HG03139 (cell line): ENCODE data around the gene ABCC5.

ENCODE experiments used
- ATAC-seq: cut with Tn5 transposase; IDR thresholded peaks from one replicate; pipeline ENCODE4 v1.9.1; 2021; ENCODE audit not compliant: unreplicated experiment

ABCC5 gene

DNA sequence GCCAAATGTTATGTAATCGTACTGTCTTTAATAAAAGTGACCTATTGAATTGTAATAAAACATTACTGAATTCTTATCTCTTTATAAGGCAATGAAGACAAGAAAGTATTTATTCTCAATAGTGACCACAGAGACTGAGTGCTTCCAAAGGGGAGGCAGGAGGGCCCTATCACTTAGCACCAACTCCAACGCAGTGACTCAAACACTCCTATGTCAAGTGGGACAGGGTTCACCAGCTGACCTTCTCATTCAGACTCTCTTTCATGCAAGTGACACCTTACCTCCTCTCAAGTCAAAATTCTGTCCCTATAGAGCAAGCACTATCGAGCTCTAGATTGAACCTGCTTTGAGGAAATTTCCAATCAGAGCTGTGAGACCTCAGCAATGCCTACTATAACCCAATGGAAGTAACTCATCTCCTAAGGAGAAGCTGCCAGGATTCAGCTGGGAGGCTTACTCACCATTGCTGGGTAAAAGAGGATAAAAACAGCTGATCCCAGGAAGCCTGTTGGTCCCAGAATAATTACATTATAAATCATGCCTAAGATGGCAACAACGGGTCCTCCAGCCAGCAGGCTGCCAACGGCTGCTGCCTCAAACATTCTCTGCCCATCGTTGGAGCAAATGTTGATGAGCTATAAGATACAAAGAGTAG lies 35.6 kb downstream of the ABCC5 start:
- ATAC-seq = no peak

DNA sequence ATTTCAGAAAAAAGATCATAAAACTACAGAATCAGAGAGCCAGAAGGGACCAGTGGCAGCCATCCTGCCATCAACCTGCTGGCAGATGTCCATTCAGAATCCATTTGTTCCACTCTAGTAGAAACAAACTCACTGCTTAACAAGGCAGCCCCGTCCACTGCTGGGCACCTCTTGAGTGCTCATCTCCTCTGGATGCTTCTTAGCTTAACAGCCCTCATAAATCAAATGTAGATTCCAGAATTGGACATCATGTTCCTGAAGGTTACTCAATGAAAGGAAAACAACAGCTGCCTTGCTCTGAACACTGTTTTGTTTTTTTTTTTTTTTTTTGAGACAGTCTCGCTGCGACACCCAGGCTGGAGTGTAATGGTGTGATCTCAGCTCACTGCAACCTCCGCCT lies 37.3 kb downstream of the ABCC5 start:
- no peak for ATAC-seq

DNA sequence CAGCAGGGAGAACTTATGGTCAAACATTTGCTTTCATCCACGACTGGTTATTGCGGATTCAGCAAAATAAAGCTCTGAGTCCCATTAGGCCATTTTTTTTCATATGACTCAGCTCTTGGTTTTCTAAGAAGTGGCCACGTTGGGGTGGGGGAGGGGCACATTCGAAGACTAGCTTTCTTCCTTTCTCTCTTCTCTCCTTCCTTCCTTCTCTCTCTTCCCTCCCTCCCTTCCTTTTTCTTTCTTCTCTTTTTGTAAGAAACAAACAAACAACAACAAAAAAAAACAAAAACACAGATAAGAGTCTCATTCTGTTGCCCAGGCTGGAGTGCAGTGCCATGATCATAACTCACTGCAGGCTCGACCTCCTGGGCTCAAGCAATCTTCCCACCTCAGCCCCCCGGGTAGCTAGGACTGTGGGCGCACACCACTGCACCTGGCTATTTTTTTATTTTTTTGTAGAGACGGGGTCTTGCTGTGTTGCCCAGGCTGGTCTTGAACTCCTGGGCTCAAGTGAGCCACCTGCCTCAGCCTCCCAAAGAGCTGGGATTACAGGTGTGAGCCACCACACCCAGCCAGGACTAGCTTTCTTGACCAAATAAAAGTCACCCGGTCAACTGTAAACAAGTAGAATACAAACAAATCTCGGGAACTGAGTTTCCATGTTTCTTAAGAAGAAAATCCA lies 41.6 kb downstream of the ABCC5 start:
- ATAC-seq = no peak

DNA sequence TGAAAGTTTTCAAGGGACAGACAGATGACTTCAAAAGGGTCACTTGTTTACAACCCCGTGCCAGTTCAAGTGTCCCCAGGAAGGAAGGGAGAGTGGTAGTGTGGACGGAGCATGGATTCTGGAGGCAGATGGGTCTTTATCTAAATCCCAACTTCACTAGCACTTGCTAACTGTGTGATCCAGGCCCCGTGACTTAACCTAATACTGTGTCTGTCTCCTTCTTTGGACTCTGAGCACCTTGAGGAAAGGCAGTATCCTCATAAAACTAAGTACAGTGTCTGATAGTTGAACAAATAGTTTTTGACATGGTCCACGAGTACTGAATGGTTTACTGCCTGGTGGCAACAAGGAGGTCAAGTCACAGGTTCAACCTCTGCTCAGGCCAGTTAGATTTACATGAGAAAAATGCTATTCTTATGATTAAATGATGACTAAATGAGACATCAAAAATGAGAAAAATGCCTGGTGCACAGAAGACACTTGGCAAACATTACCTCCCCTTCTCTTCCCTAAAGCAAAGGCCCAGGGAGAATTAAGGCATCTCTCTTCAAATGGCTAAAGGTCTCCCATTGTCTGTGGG lies 48.9 kb downstream of the ABCC5 start:
- ATAC-seq = no peak

DNA sequence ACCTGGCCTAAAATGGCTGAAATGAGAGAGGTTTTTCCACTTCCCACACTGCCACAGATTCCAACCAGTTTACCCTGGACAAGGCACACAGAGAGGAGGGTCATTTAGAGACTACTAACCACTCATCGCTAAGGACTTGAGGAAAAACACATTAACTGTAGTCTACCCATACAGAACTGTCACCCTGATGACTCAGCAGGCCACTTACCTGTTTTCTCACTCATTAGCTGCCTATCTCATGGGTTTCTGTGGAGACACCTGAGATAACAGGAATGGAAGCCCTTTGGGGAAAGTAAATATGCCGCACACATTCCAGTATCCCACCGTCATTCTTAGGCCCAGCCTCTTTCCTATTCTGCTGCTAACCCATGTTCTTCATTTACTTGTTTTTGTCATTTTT lies 50.0 kb downstream of the ABCC5 start:
- ATAC-seq = no peak

DNA sequence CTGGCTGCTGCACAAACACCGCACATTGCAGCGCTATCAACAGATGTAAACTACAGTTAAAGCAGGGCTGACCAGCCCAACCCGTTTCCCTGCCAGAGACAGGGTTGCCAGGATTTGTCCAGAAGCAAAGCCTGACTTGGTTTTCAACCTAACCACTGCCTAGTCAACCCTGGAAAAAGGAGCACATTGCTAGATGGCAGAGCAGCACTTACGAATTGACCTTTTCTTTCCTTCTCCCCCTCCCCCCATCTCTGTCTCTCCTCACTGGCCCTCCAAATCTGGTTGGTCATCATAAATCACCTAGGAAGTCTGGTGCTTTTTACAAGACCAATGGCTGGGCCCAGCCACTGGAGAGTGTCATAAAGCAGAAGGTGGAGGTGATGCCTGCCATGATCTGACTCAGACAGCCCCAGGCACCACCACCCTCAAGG lies 51.3 kb downstream of the ABCC5 start:
- ATAC-seq = no peak

DNA sequence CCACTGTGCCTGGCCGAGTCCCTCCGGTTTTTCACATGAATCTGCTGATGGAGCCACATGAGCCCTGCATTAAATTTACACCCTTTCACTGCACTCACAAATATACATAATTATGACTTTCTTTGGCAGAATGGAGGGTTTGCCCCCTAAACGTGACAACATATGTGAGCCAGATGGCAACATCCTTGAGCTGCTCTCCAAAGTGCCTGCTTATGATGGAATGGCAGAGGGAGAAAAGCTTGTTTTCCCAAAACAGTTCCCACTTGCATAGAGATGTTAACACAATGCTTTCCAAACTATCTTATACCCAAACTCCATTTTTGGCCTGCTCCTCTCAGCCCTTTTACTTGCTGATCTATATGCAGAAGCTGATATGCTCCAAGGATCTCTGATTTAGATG lies 54.9 kb downstream of the ABCC5 start:
- ATAC-seq = no peak

DNA sequence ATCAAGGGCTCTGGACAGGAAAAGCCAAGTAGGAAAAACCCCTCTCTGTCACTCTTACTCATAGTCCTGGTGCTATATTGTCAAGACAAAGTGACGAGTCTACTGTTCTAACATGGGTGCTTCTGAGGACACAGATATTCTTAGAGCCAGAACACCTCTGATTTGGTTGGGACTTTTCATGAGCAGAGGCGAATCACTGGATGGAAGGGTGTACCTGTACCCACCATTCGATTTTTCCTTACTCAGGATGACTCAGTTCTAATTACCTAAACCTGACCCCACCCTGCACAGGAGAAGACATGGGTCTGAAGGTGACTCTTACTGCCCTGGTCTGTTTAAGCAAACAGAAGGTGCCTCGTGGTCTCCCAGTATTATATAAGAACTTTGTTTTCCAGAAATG lies 58.5 kb downstream of the ABCC5 start:
- ATAC-seq = no peak

DNA sequence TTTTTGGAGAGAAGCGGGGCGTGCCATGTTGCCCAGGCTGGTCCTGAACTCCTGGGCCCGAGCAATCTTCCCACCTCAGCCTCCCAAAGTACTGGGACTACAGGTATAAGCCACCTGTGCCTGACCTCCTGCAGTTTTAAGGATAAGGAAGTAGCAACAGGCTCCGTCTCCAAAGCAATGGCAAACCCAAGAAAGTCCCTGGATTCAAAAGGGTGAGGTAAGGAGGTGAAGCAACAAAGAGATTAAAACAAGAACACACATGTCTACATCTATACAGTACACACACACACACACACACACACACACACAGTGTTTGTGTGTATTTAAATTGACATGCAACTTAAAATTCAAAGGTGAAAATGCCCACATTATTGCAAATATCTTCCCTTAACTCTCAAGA lies 58.9 kb downstream of the ABCC5 start:
- no peak for ATAC-seq

DNA sequence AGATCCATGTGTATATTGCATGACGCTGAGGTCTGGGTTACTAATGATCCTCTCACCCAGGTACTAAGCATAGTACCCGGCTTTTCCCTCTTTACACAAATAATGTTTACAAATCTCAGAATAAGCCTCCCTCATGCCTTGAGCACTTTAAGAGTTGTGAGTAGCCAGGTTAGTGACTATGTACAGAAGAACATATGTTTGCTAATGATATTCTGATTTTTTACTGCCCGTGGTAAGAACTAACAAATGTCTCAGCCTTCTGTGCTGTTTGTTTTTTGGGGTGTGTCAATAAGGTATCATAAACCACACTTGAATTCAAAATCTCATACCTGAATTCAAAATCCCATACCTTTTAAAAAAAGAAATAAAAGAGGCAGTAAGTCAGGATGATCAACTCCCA lies 59.5 kb downstream of the ABCC5 start:
- no peak for ATAC-seq

DNA sequence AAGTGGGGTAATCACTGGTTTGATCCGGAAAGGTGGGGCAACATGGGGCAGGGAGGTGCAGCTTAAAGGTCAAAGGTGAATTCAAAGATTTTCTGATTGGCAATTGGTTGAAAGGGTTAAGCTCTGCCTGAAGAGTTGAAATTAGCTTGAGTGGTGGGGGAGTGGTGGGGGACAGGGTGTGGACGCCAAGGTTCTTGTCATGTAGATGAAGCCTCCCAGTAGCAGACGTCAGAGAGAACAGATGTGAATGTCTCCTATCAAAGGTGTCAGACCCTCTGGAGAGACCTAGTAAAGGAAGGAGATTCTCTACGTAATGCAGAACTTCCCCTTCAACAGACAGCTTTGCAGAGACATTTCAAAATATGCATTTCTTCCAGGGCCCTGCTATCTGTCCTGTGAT lies 62.8 kb downstream of the ABCC5 start:
- no peak for ATAC-seq

DNA sequence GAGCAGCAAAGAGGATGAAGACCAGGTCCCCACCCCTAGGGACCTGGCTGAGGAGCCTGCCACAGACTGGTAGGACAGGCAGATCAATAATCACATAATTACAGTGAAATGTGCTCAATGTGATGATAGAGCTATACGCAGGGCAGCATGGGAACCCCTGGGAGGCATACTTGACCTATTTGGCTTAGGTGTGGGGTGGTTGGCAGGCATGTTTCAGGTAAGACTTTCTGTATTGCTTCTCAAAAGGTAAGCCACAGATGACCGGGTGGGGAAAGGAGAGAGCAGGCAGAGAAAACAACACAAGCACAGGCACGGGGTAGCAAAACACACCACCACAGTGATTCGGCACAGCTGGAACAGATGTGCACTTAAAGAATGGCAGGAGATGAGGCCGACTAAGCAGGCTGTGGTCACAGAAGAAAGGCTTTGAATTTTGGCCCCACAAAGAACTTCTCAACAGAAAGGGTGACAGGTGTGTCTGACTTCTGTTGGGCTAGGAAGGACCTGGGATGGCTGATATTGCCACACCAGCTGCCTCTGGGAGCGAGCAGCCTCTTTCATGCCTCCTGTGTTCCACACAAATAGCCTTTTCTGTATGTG lies 64.1 kb downstream of the ABCC5 start:
- ATAC-seq = no peak

DNA sequence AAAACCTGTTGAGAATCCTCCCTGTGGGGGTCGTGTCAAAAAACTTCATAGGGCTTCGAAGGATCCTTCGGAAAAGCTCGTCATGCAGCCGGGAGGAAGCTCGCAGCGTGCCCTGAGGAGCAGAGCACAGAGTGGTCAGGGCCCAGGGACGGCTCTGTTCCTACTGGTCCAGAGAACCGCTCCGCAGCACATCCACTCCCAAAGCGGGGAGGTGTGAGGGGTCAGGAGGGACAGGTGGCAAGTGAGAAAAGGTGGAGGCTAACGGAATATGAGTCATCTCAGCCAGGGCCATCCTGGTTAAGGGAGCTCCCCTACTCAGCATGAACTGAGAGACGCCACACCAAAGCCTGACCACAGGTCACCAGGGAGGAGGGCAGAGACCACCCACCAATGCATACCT lies 66.2 kb downstream of the ABCC5 start:
- no peak for ATAC-seq

DNA sequence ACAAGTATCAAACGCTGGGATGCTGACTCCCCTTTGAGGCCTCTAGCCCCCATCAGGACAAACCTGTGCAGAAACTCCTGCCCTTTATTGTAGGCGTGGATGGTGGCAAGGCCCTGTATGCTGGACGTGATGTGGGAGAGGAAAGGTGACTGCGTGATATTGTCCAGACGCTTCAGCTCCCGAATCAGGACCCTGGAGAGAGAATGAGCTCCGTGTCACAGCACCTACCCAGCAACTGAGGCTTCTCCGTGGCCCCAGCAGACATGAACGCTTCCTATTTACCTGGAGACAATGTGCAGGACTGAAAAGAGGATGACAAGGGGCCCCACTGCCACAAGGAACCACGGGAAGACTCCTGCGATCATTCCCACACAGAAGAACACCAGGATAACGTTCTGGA lies 68.0 kb downstream of the ABCC5 start:
- no peak for ATAC-seq

DNA sequence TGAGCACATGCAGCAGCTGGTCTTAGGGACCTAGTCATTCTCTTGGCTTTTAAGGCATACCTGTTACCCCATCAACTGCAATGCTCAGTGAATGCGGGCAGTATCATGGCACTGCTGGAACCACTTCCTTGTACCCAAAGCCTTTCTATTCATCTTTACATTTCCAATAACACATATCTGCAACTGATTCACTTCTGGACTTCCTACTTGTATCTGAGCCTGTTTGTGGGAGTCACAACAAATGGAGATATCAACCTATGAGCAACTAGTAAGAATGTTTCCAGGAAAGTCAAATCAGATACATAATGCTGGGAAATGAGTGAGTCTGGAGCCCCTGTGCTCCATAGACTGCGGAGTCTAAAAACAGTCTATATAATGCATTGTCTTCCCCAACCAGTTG lies 71.6 kb downstream of the ABCC5 start:
- no peak for ATAC-seq

DNA sequence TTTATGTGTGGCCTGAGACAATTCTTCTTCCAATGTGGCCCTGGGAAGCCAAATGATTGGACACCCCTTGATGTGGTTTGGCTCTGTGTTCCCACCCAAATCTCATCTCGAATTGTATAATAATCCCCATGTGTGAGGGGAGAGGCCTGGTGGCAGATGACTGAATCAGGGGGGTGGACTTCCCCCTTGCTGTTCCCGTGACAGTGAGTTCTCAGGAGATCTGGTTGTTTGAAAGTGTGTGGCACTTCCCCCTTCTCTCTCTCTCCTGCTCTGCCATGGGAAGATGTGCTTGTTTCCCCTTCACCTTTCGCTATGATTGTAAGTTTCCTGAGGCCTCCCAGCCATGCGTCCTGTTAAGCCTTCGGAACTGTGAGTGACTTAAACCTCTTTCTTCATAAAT lies 72.9 kb downstream of the ABCC5 start:
- ATAC-seq = no peak

DNA sequence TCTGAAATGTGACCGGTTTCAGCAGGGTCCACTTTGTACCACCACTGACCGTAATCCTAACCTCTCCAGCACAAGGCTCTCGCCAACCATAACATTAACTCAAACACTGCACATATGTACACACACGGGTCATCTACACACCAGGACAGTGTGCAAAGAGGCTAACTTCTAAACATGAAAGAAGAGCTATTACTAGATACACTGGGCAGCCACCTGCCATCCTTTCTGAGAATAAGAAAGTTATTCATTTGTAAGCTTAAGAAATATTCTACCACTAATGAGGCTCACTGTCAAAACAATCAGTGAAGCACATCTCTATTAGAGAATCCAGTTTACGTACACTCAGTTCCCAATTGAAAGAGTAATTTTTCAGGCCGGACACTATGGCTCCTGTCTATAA lies 73.9 kb downstream of the ABCC5 start:
- no peak for ATAC-seq

DNA sequence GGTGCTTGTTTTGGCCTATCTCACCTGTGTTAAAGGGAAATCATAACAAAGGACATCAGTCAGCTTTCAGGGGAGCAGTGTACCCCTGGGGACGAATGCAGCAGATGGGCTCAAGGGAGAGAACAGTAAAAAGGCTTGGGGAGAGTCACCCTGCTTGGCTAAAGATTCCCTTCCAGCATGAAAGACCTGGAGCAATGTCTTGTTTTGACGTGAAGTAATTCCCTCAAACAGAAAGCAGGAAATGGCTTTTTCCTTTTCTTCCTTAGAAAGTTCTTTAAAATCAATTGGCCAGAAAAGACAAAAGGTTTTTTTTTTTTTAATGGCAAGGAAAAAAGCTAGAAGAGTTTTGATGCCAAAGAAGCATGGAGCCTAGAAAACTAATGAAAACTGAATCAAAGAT lies 76.5 kb downstream of the ABCC5 start:
- no peak for ATAC-seq

DNA sequence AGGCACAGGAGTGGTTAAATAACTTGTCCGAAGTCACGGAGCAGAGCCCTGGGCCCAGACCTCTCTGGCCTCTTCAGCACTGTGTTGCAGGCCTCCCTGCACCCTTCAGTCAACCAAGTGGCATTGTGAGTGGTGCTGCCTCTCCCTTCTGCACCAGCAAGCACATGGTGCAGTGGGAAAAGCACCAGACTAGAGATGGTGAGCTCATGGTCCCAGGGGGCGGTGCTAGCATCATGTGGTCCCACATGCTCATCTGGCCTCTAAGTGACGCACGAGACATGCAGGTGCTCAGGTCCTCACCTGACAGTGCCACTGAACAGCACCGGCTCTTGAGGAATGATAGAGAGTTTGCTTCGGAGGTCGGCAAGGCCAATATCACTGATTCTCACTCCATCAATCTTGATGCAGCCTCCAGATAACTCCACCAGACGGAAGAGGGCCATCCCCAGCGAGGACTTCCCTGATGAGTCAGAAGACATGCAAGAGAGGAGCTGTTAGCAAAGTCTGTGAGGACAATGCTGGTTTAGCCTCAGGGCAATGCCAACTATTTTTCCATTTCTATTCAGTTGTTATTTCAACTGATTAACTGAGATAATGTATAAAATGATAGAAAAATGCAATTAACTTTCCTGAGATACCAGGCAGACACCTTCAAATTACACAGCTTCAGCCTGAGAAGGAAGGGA lies 79.9 kb downstream of the ABCC5 start:
- ATAC-seq = no peak

DNA sequence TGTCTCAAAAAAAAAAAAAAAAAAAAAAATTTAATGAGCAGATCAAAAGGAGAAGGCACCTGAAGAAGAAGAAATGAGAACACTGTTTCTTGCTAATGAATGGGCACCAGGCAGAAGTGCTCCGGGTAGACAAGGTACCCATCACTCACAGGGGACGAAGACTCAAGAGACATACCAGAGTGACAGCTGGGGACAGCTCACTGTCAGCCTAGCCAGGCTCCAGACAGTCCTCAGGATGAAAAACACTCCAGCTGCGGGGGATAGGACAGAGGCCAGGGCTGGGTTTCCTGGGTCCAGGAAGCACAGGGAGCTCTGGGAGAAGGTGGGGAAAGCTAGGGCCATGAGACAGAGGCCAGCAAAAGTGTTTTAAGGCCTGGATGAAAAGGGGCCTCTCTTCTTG lies 84.5 kb downstream of the ABCC5 start:
- ATAC-seq = no peak

DNA sequence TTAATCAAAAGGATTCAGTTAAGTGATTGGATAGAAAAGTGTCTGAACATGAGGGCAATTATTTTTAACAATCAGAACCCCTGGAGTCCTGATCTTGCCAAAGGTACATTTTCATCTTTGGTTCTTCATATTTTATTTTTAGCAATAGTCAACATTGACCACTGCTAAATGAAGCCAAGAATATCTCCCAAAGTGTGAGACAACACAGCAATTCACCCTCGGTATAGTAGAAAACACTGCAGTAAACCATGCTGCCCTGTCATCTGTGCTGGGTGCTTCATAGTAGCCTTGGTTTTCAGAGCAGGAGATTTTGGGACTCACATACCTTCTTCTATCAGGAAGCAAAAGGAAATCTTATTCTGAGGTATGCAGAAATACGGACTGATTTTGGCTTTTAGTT lies 85.8 kb downstream of the ABCC5 start:
- ATAC-seq = no peak

DNA sequence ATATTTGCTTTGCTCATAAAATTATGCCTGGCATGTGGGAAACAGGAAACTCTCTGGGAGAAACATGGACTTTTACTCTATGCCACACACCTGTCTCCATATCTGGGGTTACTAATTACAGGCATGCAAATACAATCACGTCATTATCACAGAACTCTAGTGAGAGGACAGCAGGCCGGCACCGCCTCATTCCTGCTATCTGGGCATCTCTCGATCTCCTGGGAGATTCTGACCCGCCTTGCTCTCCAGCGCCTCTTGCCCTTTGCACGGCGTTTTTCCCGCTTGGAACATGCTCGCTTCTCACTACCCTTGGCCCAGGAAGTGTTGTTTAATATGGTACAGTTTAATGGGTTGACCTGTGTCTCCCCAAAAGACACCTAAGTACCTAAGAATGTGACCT lies 87.6 kb downstream of the ABCC5 start:
- no peak for ATAC-seq
